Measurements from ENCODE around the gene RAB6C.
"Not testable (repeated sequence)": the region's sequence is repeated elsewhere in the genome, so short reads cannot be mapped to it uniquely, and the experiment has no call there.

The RAB6C gene

GRCh38 chr2:129979629-129980155 is at the start of gene RAB6C:
RAB6C (plus strand) TSS chr2:129979666; CDS start chr2:129980116, 450 bp downstream.
- H3K4me3 ChIP-seq (replicated peaks; ENCODE audit: low read depth, low read length): peak within 1 kb of the TSS; percentile 17
- peak; percentile 1 for DNase-seq (ENCODE audit: low read depth)

GRCh38 chr2:129930451-129930850 is 49.0 kb upstream of the RAB6C start:
- H3K4me3 ChIP-seq (replicated peaks; ENCODE audit: low read depth, low read length): no peak overlapping the region
- no peak for DNase-seq (ENCODE audit: low read depth)
- no peak for TF ChIP-seq CTCF (IDR thresholded peaks at IDR 0.05; ENCODE audit: low read length, missing control alignments)

GRCh38 chr2:129933387-129933786 is 46.1 kb upstream of the RAB6C start:
- not testable (repeated sequence) for H3K4me3 ChIP-seq (replicated peaks; ENCODE audit: low read depth, low read length); DNase-seq (ENCODE audit: low read depth)

GRCh38 chr2:129934044-129934822 is 45.2 kb upstream of the RAB6C start:
- DNase-seq (ENCODE audit: low read depth): no peak
- TF ChIP-seq CTCF (IDR thresholded peaks at IDR 0.05; ENCODE audit: low read length, missing control alignments): no peak

GRCh38 chr2:129935118-129935517 is 44.3 kb upstream of the RAB6C start:
- DNase-seq (ENCODE audit: low read depth): no peak
- H3K4me3 ChIP-seq (replicated peaks; ENCODE audit: low read depth, low read length): no peak overlapping the region
- no peak for TF ChIP-seq CTCF (IDR thresholded peaks at IDR 0.05; ENCODE audit: low read length, missing control alignments)

More at GRCh38 chr2:129934044-129934822, 45.2 kb upstream of the RAB6C start:
- no peak overlapping the region for H3K4me3 ChIP-seq (replicated peaks; ENCODE audit: low read depth, low read length)

- H3K4me3 ChIP-seq (replicated peaks; ENCODE audit: low read depth, low read length): no peak overlapping the region
- no peak for TF ChIP-seq CTCF (IDR thresholded peaks at IDR 0.05; ENCODE audit: low read length, missing control alignments)
- no peak for DNase-seq (ENCODE audit: low read depth)
Measured at GRCh38 chr2:129936334-129936934, 43.0 kb upstream of the RAB6C start.

GRCh38 chr2:129938850-129939471 is 40.5 kb upstream of the RAB6C start:
- H3K4me3 ChIP-seq (replicated peaks; ENCODE audit: low read depth, low read length); DNase-seq (ENCODE audit: low read depth): not testable (repeated sequence)

- not testable (repeated sequence) for DNase-seq (ENCODE audit: low read depth); H3K4me3 ChIP-seq (replicated peaks; ENCODE audit: low read depth, low read length)
Measured at GRCh38 chr2:129943456-129943855, 36.0 kb upstream of the RAB6C start.

GRCh38 chr2:129945557-129945956 is 33.9 kb upstream of the RAB6C start:
- no peak for DNase-seq (ENCODE audit: low read depth)
- H3K4me3 ChIP-seq (replicated peaks; ENCODE audit: low read depth, low read length): no peak overlapping the region
- TF ChIP-seq CTCF (IDR thresholded peaks at IDR 0.05; ENCODE audit: low read length, missing control alignments): no peak

GRCh38 chr2:129947712-129948111 is 31.8 kb upstream of the RAB6C start:
- H3K4me3 ChIP-seq (replicated peaks; ENCODE audit: low read depth, low read length); DNase-seq (ENCODE audit: low read depth): not testable (repeated sequence)

GRCh38 chr2:129956171-129956570 is 23.3 kb upstream of the RAB6C start:
- H3K4me3 ChIP-seq (replicated peaks; ENCODE audit: low read depth, low read length); DNase-seq (ENCODE audit: low read depth): not testable (repeated sequence)
